ENCODE results near the gene KCNK10. TPM values are rescaled to one million over a fixed set of nuclear protein-coding genes. Genes with fewer than 3 reads are reported as not detected.
A peak's percentile ranks its signal among the peaks of the same experiment; 100 is the strongest.

Gene KCNK10
- total and polyA plus RNA-seq, 2 of the 8 experiments (the other 6 are each of a cell fraction or from before 2014, with no cell fraction given): 0.45 to 0.63 TPM

- Histone ChIP-seq H3K4me3 (ENCODE audit: extremely low read depth in 1 of 4, insufficient read depth in 2 of 4, low read depth in 3 of 4, low read length in 4 of 4) (no peak overlapping the region), H2BK5ac (ENCODE audit: low read depth, low read length) (no peak overlapping the region), H3K36me3 (ENCODE audit: control insufficient read depth in 2 of 4, insufficient read depth in 4 of 4, low read length in 3 of 4) (no peaks in the 10 kb centered on the region), H2BK20ac (ENCODE audit: low read length) (no peak overlapping the region), H3K9me3 (ENCODE audit: insufficient read depth in 2 of 2, low read depth in 1 of 2, low read length in 1 of 2) (no peaks in the 10 kb centered on the region), H2BK120ac (replicated peaks; ENCODE audit: low read depth, low read length) (no peak overlapping the region), H2BK15ac (ENCODE audit: low read length) (no peak overlapping the region), H3K4me2 (ENCODE audit: insufficient read depth in 1 of 2, low read depth in 2 of 2, low read length in 2 of 2) (no peak overlapping the region), H3K56ac (replicated peaks; ENCODE audit: insufficient read length, low read depth, low read length) (no peak overlapping the region), H3K23ac (ENCODE audit: insufficient read length) (no peak overlapping the region), H3K23me2 (ENCODE audit: low read depth, low read length) (peaks cover 2% of the 10 kb centered on the region; the same call in 1 of the 2 replicates), H3K4me1 (replicated peaks in 1 of 4; ENCODE audit: control insufficient read depth in 3 of 4, insufficient read depth in 4 of 4, low read length in 3 of 4) (no peaks in the 10 kb centered on the region), H4K5ac (ENCODE audit: insufficient read length, low read depth, low read length) (no peak overlapping the region), H3K79me2 (ENCODE audit: control insufficient read depth in 1 of 2, insufficient read depth in 2 of 2, low read length in 2 of 2) (no peaks in the 10 kb centered on the region), H3K4ac (replicated peaks; ENCODE audit: insufficient read length, low read depth, low read length) (no peak overlapping the region), H4K20me1 (replicated peaks in 1 of 2; ENCODE audit: control insufficient read depth in 1 of 2, insufficient read depth in 2 of 2, low read length in 2 of 2) (no peaks in the 10 kb centered on the region), H3K27me3 (replicated peaks in 1 of 4; ENCODE audit: control insufficient read depth in 3 of 4, extremely low read depth in 1 of 4, insufficient read depth in 3 of 4, low read length in 3 of 4) (peaks cover 0 to 1% (median 0%) of the 10 kb centered on the region in 4 experiments; a peak in 1 of 7 replicates), H3K27ac (ENCODE audit: low read depth, low read length) (no peak overlapping the region), H4K91ac (replicated peaks; ENCODE audit: insufficient read length, low read length) (no peak overlapping the region), H3K9ac (replicated peaks in 1 of 4; ENCODE audit: extremely low read depth in 1 of 4, low read depth in 3 of 4, low read length in 3 of 4) (no peak overlapping the region), H2AK5ac (ENCODE audit: low read depth, low read length) (no peak overlapping the region), H2BK12ac (ENCODE audit: low read depth, low read length) (no peak overlapping the region), H2AFZ (ENCODE audit: low read length) (peak overlapping the region; percentile 11), H4K8ac (ENCODE audit: extremely low read depth, insufficient read depth, low read length) (no peak overlapping the region), H3K14ac (ENCODE audit: insufficient read length) (no peak overlapping the region), H3K18ac (ENCODE audit: extremely low read depth, low read length) (no peak overlapping the region), H3K79me1 (ENCODE audit: low read depth, low read length) (no peaks in the 10 kb centered on the region)
- POLR2A ChIA-PET (ENCODE audit: partially characterized antibody): no interaction called here
- DNase-seq (ENCODE audit: low read depth in 1 of 2, low spot score in 2 of 2) (peak in 1 of 2 experiments; percentile 19), FAIRE-seq (no peak)
- 68% methylated on average over 5 of the region's 5 CpGs; no CpG with 5 or more reads in 1 of the 2 experiments for WGBS, 2 experiments (ENCODE audit: extremely low coverage in 1 of 2, insufficient coverage in 1 of 2, insufficient read length in 1 of 2, insufficient replicate concordance in 2 of 2, low coverage in 1 of 2, low lambda C conversion rate in 2 of 2, missing lambda C conversion rate in 1 of 2)
- TF ChIP-seq KDM5A (IDR thresholded peaks at IDR 0.05; ENCODE audit: low read length): no peak
- TF ChIP-seq ATF2 (IDR thresholded peaks at IDR 0.05; ENCODE audit: low read length): no peak
- no peak for TF ChIP-seq JUN (IDR thresholded peaks at IDR 0.05; ENCODE audit: low read depth, low read length)
- no peak for TF ChIP-seq TEAD4 (IDR thresholded peaks at IDR 0.05; ENCODE audit: low read depth, low read length)
- TF ChIP-seq YY1 (IDR thresholded peaks at IDR 0.05; ENCODE audit: low read depth, low read length): no peak
- TF ChIP-seq GABPA (IDR thresholded peaks at IDR 0.05; ENCODE audit: borderline replicate concordance, insufficient read depth, low read length): no peak
- CTCF ChIA-PET (ENCODE audit: partially characterized antibody): interaction anchor here (0.9 to 7.1 kb wide), 5 partner anchors 8 to 236 kb away, joined by 3 to 45 read pairs (median 7); no protein-coding TSS in a partner anchor
Measured at GRCh38 chr14:88181072-88181471, 142.0 kb downstream of the KCNK10 start.

Measured in H1 (cell line).